GM18508 (cell line): ENCODE results near the gene TP73.
"Not testable (repeated sequence)": the region's sequence is repeated elsewhere in the genome, so short reads cannot be mapped to it uniquely, and the experiment has no call there.

Experiments used
- ATAC-seq: cut with Tn5 transposase; IDR thresholded peaks from one replicate; pipeline ENCODE4 v1.9.1; 2021; ENCODE audit warnings: moderate number of reproducible peaks; ENCODE audit not compliant: insufficient read depth, unreplicated experiment

Gene TP73

GRCh38 chr1:3717715-3718601, 65.6 kb downstream of the TP73 start:
- no peak for ATAC-seq

GRCh38 chr1:3718764-3719163, 66.4 kb downstream of the TP73 start:
- no peak for ATAC-seq

GRCh38 chr1:3721955-3722465, 69.7 kb downstream of the TP73 start:
- ATAC-seq, result no peak

- no peak for ATAC-seq
These were observed 70.5 kb downstream of the TP73 start for GRCh38 chr1:3722846-3723245.

- not testable (repeated sequence) for ATAC-seq
These were observed 72.2 kb downstream of the TP73 start for GRCh38 chr1:3724416-3725030.

GRCh38 chr1:3725366-3725765, 73.0 kb downstream of the TP73 start:
- no peak for ATAC-seq

GRCh38 chr1:3727042-3727824, 74.9 kb downstream of the TP73 start:
- ATAC-seq, result no peak

- no peak for ATAC-seq
These were observed 75.8 kb downstream of the TP73 start for GRCh38 chr1:3727825-3728776.

GRCh38 chr1:3729594-3730542, 77.6 kb downstream of the TP73 start:
- no peak for ATAC-seq

GRCh38 chr1:3730543-3731247, 78.4 kb downstream of the TP73 start:
- no peak for ATAC-seq

GRCh38 chr1:3731583-3732433, 79.5 kb downstream of the TP73 start:
- ATAC-seq, result no peak

GRCh38 chr1:3732434-3733093, 80.2 kb downstream of the TP73 start:
- no peak for ATAC-seq

- no peak for ATAC-seq
These were observed 81.0 kb downstream of the TP73 start for GRCh38 chr1:3733094-3733882.

GRCh38 chr1:3733883-3734589, 81.7 kb downstream of the TP73 start:
- no peak for ATAC-seq

- ATAC-seq, result no peak
These were observed 82.3 kb downstream of the TP73 start for GRCh38 chr1:3734602-3735001.
